ENCODE results near the gene CACNA1H.

Gene CACNA1H

DNA sequence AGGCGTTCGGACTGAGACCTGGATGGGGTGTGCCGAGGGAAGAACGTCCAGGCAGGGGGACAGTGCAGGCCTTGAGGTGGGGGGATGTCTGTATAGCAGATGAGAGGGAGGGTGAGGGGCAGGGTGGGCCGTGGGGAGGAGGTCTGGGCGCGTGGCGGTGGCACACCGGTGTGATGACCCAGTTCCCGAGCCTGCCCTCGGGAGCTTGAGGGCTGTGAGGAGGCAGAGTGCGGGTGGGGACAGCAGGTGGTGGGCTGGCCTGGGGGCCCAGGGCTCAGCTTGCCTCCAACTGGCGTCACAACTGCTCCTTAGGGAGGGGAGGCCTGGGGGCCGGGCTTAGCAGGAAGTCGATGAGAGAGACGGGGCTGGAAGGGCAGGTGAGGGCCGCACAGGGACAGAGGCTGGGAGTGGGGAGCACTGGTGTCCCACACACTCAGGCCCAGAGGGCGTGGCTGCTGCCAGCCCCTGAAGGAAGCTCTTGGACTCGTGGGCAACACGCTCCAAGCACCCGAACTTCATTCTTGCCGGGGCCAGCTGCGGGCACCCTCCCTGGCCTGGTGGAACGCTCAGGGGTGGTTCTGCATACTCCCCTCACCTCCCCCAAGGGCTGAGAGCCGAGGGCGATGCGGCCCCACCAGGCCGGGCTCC is 6.5 kb downstream of the CACNA1H start:
- DNase-seq, result no peak

DNA sequence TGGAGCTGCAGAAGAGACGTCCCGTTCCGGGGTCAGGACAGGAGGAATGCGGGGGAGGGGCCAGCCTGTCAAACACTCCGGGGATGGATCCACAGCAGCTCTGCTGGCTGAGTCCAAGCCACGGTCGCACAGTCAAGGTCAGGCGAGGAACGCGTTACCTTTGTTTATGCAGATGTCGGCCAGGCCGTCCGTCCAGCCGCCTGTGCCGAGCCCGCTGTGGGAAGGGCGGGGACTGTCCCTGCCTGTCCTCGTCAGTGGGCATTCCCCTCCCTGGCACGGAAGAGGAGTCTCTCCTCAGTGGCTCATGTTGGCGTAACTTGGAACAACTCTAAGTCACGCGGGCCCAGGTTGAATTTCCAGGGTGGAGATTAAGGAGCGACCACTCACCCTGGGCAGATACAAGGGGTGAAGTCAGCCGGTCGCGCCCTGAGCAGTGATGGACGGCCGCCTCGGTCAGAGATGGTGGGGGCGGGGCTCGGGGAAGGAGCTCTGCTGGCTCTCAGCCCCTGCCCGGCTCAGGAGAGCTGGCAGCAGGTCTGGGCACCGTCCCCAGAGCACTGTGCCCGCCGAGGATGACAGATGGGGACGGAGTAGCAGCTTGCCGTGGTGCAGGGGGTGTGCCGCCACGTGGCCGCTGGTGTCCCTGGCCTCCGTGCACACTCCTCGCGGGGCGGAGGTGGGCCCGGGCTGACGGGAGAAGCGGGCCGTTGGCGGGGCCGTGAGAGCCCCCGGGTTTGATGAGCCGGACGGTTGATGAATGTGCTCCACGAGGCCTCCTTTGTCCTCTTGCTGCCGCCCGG is 7.3 kb downstream of the CACNA1H start:
- no peak for DNase-seq

DNA sequence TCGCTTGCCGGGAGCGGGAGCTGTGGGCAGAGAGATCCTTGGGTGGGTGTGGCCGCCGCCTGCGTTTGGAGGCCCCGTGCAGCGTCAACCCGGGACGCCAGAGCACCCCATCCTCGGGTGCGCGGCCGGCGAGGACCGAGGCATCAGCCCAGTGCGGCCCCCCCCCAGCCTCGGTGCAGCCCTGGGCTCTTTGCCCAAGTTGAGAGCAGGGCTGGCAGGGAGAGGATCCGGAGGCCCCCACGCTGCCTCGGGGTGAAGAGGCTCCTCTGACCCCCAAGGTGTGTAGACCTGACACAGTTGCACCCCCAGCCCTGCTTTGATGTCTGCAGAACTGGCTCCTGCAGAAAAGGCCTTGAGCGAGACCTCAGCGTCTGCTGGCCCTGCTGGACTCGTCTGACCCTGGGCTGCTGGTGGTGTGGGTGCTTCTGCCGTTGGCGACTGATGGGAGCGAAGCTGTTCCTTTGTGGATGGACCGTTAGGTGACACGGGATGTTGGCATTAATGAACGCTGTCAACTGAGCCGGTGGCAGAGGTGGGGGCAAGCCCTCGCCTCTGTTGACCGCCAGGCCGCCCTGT is 8.0 kb downstream of the CACNA1H start:
- no peak for DNase-seq

DNA sequence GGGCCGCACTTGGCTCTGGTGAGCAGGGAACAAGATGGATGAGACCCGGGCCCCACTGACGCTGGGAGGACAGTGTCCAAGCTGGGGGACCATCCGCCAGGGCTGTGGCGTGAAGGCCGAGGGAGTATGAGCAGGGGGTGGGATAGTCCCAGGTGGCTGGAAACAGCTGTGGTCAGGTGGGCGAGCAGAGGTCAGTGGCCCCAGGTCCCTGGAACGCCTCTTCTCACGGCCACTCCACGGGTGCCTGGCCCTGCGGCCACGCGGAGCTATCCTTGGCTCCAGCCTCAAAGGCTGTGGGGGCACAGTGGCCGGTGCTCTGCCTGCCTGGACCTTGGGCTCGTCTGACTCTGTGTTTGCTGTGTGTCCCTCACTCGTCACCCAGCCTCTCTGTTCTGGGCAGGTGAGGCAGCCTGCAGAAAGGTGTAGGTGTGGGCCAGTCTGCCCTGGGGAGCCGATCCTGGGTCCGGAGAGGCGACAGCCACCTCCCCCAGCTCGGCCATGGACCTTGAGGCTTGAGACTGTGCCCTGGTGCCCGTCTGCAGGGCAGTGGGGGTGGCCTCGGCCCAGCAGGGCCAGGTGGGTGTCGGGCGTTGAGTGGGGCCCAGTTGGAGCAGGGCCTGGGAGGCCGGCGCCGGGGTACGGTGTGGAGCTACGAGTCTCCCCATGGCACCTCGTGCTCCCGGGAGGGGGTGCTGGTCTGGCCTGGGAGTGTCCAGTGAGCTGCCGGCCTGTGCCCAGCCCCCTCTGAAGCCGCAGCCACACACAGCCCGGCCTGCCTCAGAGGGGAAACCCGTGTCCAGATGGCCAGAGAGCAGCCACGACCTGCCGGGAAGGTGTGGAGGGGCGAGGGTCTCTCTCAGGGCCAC is 10.0 kb downstream of the CACNA1H start:
- DNase-seq, result no peak

DNA sequence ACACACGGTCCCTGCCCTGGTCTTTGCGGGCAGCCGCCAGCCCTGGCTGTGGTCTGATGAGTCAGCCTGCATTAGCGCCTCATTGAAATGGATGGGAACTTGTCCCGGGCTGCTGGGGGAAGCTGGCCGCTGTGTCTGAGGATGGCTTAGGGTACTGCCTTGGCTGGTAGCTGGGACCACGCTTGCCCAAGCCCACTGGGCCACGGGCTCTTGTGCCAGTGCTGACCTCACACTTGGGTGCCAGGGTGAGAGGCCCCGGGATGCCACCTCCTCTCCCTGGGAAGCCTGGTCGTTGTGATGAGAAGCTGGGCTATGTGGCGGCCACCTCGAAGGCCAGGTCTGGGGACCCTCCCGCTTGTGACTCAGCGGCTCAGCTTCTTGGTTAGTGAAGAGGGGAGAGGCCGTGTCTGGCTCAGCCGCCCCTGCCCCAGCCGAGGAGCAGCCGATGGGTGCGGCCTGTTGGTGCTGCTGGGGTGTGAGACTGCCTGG is 10.7 kb downstream of the CACNA1H start:
- DNase-seq, result no peak

DNA sequence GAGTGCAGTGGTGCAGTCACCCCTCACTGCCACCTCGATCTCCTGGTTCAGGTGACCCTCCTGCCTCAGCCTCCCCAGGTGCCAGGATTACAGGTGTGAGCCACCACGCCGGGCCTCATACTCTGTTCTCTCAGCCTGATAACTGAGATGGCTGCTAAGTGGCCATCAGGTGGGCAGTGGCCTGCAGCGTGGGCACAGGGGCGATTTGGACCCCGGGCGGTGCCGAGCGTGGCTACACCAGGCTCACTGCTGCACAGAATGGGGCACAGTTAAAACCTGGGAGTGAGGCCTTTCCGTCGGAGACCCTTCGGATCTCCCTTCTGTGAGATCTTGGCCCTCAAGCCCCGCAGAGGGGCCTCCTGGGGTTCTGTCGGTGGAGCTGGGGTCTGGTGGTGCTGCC is 11.5 kb downstream of the CACNA1H start:
- no peak for DNase-seq

DNA sequence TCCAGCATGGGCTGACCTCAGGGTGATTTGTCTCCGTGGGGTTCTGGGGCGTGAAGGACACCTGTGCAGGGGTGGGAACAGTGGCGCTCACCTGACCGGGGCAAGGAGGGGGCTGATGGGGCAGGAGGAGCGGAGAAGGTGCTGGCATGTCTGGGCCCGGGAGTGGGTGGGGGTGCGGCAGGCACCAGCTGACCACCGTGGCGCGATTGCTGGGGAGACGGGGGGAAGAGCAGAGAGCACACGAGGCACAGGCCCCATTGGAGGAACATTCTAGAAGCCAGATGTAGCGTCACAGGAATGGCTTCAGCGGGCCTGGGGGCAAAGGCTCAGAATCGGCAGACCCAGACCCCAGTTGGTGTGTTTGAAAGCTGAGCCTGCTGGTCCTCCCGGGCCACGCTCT is 12.1 kb downstream of the CACNA1H start:
- no peak for DNase-seq

DNA sequence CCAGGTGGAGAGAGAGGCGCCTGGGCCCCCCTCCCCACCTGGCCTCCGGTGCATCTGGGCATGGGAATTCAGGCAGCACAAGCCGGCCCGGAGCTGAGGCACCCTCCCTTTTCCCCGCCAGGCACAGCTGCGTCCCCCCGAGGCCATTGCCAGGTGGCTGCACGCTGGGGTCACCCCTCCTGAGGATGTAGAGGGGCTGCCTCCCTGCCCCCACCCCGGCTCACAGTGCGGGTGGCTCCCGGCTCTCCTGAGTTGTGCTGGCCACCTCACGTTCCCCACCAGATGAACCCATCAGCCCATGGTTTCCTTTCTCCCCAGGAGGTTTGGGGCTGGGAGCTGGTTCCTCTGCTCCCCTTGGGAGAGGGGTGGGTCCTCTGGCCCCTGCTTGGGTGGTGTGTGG is 12.6 kb downstream of the CACNA1H start:
- DNase-seq, result no peak

DNA sequence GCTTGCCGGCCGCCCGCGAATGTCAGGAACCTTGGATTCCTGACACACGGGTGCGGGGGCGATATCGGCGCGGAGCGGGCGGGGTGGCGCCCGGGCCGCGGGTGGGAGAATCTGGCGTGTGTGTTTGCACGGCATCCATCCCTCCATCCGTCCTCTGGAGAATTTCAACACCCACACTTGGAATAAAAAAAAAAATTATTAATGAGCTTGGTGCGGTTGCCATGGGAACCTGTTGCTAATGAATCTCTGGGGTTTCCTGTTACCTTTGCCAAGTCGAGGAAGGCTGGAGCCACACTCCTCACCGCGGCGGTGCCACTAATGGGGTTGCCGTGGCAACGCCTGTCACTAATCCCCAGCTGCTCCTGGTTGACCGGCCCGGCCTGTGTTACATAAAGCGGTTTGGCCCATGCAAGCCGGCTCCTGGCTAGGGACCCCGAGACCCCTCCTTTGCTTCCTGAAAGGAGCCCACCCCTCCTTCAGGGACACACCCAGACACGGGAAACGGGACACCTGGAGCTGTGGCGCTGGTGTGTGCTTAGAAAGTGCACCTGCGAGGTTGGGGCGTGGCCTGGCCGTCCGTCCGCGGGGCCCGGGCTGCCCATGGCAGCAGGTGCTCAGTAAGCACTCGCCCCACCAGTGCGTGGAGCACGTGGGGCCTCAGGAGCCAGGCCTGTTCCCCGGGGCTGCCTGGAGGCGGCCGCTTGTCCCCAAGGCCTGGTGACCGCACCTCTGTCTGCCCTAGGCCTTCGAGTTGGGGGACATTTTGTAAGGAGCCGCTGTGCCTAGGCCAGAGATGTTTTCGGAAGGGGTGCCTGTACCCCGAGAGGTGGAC is 14.6 kb downstream of the CACNA1H start:
- DNase-seq, result no peak

DNA sequence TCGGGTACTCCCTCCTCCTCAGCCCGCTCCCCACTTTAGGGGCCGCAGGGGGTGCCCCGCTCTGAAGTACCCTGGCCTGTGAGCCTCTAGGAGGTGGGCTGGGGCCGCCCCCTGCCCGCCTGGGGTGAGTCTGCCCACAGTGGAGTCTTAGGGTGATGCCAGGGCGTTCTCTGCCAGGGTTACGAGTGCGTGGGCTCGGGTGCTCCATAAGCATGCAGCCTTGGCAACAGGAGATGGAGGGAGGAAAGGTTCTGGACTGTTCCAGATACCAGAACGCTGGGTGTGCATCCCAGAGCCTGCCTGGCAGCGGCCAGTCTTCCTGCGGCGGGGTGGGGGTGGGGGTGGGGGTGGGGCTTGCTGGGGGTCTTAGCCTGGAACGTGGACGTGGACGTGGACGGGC is 15.9 kb downstream of the CACNA1H start:
- DNase-seq, result no peak

DNA sequence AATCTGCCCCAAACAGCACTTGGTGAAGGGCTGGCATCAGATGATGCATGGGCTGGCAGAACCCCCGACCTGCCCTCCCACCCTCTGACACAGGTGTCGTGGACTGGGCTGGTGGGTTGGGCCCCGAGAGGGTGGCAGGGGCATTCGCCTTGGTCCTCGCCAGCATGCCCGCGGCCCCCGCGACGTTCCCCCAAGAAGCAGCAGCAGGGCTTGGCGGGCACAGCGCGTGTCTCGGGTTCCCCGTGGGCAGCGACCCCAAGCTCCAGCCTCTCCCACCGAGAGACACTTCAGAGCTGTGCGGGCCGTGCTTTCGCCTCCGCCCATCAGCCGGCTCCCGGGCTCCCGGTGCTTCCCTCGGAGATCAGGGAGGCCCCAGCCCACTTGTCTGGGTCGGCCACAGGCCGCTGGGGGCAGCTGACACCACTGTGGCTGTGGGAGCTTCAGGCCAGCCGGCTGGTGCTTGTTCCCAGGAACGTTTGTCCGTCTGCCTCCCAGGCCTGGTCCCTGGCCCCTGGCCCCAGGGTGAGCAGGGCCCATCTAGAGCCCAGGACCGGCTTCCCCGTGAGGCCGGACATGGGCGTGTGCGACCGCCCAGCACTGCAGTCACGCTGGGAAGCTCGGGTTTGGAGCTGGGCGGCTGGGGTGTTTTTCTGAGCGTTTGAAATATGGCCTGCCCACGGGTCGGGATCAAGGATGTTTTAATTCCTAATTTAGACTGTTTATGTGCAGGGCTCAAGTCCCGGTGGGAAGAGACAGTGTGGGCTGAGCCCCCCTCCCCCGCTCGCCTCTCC is 16.6 kb downstream of the CACNA1H start:
- no peak for DNase-seq

DNA sequence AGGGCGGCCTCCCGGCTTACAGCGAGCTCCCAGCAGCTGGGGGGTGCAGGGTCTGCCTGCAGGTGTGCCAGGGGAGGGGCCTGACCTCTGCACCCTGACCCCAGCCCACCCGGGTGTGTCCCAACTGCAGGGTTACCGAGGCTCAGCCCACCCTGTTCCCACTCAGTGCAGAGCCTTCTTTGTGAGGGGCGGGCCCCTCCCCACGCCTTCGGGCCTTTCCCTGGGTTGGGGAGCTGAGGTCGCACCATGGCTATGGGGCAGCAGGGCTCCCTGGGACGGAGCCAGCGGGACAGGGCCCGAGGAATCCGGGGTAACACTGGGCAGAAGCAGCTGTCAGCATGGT is 17.1 kb downstream of the CACNA1H start:
- no peak for DNase-seq

DNA sequence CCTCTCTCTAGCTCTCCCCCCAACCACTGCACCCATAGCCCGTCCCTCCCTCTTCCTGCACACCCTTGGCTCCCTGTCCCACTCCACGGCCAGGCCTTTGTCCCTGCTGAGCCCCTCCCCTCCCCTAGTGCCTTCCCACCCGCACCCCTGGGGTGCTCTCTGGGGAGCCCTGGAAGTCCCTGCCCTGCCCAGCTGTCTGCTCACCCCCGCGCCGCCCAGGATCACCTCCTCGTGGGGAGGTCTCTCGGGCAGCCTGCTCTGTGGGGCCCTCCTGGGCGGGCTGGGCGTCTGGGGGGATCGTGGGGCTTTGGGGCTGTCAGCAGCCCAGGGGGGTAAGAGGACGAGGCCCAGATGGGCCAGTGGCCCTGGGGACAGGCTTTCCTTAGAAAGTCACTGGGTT is 18.1 kb downstream of the CACNA1H start:
- no peak for DNase-seq

DNA sequence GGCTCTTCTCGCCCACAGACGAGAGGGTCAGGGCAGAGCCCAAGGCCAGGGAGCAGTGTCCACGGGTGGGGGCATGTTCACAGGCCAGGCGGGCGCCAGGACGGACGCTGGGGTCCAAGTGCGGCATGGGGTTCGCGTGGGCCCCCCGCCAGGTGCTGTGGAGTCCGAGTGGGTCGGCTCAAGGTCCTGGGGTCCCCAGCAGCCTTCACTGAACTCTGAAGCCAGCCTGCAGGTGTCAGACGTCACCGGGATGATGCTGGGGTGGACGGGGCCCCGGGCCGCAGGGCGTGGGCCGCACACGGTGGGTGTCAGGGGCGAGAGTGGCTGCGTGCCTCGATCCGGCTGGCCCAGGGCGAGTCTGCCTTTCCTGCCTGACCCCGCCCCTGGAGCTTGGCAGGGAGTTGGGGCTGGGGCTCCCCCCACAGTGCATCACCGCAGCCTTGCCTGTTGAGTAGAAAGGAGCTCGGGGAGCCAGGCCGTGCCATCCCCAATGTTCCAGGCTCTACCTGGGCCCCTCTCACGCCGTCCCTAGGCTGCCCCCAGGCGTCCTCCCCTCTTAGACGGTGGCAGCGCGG is 19.0 kb downstream of the CACNA1H start:
- no peak for DNase-seq

DNA sequence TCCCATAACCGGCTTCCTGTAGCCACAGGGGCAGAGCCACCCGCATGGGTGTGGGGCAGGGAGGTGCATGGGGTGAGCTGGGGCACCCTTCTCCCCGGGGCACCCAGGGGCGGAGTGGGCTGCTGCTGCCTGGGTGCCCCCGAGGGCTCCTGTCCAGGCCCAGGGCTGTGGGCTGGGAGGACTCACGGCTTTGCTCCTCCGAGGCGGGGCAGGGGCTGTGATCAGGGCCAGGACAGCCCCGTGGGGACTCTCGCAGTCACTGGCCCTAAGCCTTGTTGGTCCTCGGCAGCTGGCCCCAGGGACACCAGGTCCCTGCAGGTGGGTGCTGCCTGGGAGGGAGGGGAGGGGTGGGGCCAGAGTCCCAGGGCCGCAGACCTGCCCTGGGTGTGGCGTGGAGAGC is 19.7 kb downstream of the CACNA1H start:
- no peak for DNase-seq

DNA sequence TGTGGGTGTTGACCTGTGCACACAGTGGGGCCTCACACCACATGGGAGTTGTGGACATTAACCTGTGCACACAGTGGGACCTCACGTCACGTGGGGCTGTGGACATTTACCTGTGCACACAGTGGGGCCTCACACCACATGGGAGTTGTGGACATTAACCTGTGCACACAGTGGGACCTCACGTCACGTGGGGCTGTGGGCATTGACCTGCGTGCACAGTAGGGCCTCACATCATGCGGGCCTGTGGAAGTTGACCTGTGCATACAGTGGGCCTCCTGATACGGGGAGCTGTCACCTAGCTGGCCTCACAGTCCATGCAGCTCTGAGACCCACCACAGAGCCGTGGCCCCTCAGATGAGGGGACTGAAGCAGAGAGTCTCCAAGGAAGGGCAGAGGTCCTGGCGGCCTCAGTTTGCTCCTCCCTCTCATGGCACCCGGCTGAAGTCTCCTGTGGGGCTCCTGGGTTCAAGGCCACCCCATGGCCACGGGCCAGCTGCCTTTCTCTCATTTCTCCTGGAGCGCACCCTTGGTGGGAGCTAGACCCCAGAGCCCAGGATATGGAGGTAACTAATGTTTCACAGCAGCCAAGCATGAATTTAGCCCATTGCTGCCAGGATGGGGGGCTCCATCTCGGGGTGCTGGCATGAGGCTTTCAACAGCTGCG is 21.0 kb downstream of the CACNA1H start:
- DNase-seq, result no peak

DNA sequence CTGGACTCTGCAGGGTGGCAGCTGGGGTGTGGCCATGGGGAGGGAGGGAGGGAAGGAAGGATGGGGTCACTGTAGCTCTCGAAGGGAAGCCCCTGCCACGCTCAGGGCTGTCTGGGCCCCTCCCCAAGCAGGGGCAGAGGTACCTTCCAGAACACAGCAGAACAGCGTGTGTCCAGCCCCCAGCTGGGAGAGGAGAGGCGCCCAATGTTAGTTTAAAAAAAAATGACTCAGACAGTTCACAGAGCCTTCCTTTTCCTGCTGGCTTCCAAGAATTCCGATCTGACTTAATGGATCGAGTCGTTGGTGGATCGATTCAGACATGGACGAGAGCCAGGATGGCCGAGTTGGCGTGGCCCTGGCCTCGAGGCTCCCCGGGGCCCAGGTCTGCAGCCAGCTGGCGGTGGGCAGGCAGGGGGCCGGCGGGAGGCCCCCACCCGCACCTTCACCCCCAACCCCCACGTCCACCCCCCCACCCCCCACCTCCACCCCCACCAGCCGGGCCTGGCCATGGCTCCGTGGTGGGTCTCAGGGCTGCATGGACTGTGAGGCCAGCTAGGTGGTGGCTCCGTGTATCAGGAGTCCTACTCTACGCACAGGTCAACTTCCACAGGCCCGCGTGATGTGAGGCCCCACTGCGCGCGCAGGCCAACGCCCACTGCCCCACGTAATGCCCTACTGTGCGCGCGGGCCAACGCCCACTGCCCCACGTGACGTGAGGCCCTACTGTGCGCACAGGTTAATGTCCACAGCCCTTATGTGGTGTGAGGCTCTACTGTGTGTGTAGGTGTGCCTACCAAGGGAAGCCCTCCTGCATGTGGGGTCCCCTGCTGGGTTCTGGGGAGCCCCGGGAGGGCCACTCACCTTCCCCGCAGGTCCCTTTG is 21.8 kb downstream of the CACNA1H start:
- DNase-seq, result no peak

DNA sequence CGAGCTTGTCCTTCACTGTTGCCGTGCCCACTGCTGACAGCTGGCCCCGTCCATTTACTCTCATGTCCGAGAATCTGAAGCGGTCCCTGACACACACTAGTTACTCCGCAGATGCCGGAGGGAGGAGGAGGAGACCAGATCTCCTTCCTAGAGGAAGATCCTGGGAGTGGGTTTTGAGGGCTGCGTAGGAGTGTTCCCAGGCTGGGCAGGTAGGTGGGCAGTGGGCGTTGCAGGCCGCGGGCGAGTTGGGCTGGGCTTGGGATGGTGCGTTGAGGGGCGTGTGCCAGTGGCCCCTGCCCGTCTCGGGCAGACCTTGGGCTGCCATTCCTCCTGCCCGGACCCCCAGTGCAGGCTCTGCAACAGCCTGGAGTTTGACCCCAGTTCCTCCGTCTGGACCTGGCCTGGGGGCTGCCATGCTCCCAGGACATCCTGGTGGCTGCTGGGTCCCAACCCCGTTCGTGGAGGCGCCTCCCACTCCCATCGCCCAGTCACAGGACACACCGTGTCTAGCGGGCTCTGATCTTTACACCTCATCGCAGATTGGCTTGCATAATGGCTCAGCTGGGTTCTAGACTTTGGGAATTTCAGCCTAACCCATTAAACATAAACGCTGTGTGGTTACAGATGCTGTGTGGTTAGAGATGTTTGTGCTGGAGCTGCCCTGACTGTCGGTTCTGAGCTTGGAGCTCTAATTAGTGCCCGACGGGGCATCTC is 22.8 kb downstream of the CACNA1H start:
- DNase-seq, result no peak

Measured in activated effector memory CD4-positive, alpha-beta T cell treated with Interleukin-2 at 50 U/mL for 16 hours (primary cell).